Lower leg skin (tissue), 3 donors: ENCODE measurements around the gene BORCS5.

Experiments
- CTCF ChIP-seq, 3 donors: fragments of 450-650 bp; IDR thresholded peaks; one replicate each; pipeline ENCODE4 v1.5.1; 2016; ENCODE audit warnings: antibody characterized with exemption in 3 of 3, mild to moderate bottlenecking in 3 of 3, moderate library complexity in 2 of 3
- POLR2A ChIP-seq, 2 donors: fragments of 450-650 bp; IDR thresholded peaks; one replicate each; pipeline ENCODE4 v1.6.1; 2016 to 2017; ENCODE audit warnings: antibody characterized with exemption in 2 of 2, mild to moderate bottlenecking in 1 of 2, moderate library complexity in 1 of 2

DNA sequence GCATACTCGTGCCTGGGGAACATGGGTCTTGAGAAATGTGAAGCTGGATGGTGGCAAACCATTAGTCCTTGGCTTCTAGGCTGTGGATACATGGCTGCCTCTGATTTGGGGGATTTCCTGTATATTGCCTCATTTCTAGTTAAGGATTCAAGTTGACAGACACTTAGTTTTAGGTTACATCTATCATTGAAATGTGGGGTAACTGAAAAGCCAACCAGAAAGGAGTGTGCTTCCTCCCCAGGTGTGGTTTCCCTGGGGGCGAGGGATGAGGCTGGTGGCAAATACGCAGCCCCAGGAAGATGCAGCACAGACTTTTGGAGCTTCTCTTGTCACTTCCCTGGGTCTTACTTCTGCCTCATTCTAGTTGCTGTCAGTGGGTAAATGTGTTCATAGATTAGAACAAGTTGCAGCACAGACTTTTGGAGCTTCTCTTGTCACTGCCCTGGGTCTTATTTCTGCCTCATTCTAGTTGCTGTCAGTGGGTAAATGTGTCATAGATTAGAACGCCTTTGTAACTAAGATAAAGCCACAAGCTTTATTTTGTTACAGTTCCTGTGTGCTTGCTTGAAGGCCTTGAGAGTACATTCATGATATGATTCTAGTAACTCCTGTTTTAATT is 85.1 kb downstream of the BORCS5 start:
- TF ChIP-seq POLR2A (IDR thresholded peaks at IDR 0.05) (no peak), CTCF (IDR thresholded peaks at IDR 0.05) (no peak)
